Calu3 (cell line): ENCODE results near the gene FUNDC1. TPM values are rescaled to one million over a fixed set of nuclear protein-coding genes. Genes with fewer than 3 reads are reported as not detected.

Experiments used
- BruUV-seq: library from RNA; stranded (reverse); fragments of 400-500 nt; replicated peaks from 2 replicates; lab custom pipeline; 2021; lab: Mats Ljungman, UMichigan
- CTCF ChIA-PET: fragments of 300-600 bp; sonication (Branson Sonifier 250); formaldehyde crosslinking; loops from one replicate; lab custom pipeline; 2022; ENCODE audit warnings: antibody characterized with exemption; lab: Charles Lee
- DNase-seq: peaks from one replicate; pipeline ENCODE4 v3.0.0; 2022
- H3K27ac Mint-ChIP-seq: one replicate; pipeline ENCODE4 v1.8.0; 2022; ENCODE audit warnings: mixed read lengths; ENCODE audit not compliant: unreplicated experiment
- H3K27me3 Mint-ChIP-seq: one replicate; pipeline ENCODE4 v1.8.0; 2022; ENCODE audit warnings: mixed read lengths; ENCODE audit not compliant: unreplicated experiment
- H3K36me3 Mint-ChIP-seq: one replicate; pipeline ENCODE4 v1.8.0; 2022; ENCODE audit warnings: mild to moderate bottlenecking, moderate library complexity, mixed read lengths; ENCODE audit not compliant: insufficient read depth, unreplicated experiment
- H3K4me1 Mint-ChIP-seq: one replicate; pipeline ENCODE4 v1.8.0; 2022; ENCODE audit warnings: mild to moderate bottlenecking, low read depth, mixed read lengths; ENCODE audit not compliant: unreplicated experiment
- H3K4me3 Mint-ChIP-seq: one replicate; pipeline ENCODE4 v1.8.0; 2022; ENCODE audit warnings: mild to moderate bottlenecking, low read depth, moderate library complexity, mixed read lengths; ENCODE audit not compliant: unreplicated experiment
- H3K9me3 Mint-ChIP-seq: one replicate; pipeline ENCODE4 v1.8.0; 2022; ENCODE audit warnings: low read depth, mixed read lengths; ENCODE audit not compliant: unreplicated experiment
- intact Hi-C: fragments of 100-400 bp; cut with micrococcal nuclease; formaldehyde crosslinking; loops from one replicate; pipeline ENCODE4 v1.10.0; 2022; ENCODE audit not compliant: unreplicated experiment
- total RNA-seq: library from RNA; stranded (reverse); gene quantifications from 2 replicates; pipeline ENCODE4 v1.2.3, GENCODE V29; 2022
- TF ChIP-seq, protein P1 (sequence below): fragments of 200-600 bp; IDR thresholded peaks from one replicate; pipeline ENCODE4 v1.8.0; 2022; ENCODE audit warnings: antibody characterized with exemption; ENCODE audit not compliant: unreplicated experiment

Gene FUNDC1
- total RNA-seq, 1 experiment from 2014 or later, result 21.7 TPM

DNA sequence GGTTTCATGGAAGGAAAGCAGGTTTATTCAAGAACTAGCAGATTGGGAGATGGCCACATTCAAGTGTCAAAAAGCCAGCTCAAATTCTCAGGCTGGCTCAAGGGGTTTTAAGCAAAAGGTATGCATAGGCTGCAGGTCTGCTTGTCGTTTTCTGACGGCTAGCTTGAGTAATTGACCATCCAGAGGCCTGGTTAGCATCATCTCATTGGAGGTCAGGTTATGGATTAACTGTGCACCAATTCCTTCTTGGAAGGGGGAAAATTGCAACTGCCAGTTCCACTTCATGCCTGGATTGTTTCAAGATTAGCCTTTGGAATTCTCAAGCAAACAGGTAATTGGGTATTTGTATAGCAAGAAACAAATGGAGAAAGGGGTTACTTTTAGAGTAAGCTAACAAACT lies 62.1 kb downstream of the FUNDC1 start:
- H3K27me3 Mint-ChIP-seq, result no peaks in the 10 kb centered on the region
- intact Hi-C loops, result no loop called here
- DNase-seq, result no peak
- H3K9me3 Mint-ChIP-seq, result no peaks in the 10 kb centered on the region
- H3K36me3 Mint-ChIP-seq, result no peaks in the 10 kb centered on the region
- no peaks in the 10 kb centered on the region for H3K4me1 Mint-ChIP-seq
- TF ChIP-seq, protein P1, sequence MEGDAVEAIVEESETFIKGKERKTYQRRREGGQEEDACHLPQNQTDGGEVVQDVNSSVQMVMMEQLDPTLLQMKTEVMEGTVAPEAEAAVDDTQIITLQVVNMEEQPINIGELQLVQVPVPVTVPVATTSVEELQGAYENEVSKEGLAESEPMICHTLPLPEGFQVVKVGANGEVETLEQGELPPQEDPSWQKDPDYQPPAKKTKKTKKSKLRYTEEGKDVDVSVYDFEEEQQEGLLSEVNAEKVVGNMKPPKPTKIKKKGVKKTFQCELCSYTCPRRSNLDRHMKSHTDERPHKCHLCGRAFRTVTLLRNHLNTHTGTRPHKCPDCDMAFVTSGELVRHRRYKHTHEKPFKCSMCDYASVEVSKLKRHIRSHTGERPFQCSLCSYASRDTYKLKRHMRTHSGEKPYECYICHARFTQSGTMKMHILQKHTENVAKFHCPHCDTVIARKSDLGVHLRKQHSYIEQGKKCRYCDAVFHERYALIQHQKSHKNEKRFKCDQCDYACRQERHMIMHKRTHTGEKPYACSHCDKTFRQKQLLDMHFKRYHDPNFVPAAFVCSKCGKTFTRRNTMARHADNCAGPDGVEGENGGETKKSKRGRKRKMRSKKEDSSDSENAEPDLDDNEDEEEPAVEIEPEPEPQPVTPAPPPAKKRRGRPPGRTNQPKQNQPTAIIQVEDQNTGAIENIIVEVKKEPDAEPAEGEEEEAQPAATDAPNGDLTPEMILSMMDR, result no peak
- BruUV-seq, result no TSS peak
- no peak overlapping the region for H3K27ac Mint-ChIP-seq
- no peak overlapping the region for H3K4me3 Mint-ChIP-seq
- CTCF ChIA-PET, result no interaction called here

GRCh38 chrX:44474410-44474809 lies 68.2 kb downstream of the FUNDC1 start:
- DNase-seq, result no peak
- Mint-ChIP-seq H3K4me3 (no peak overlapping the region), H3K36me3 (no peaks in the 10 kb centered on the region), H3K4me1 (no peaks in the 10 kb centered on the region), H3K9me3 (peaks cover 1% of the 10 kb centered on the region), H3K27ac (no peak overlapping the region), H3K27me3 (no peaks in the 10 kb centered on the region)
- TF ChIP-seq, protein P1, result no peak
- CTCF ChIA-PET, result no interaction called here
- intact Hi-C loops, result no loop called here
- no TSS peak for BruUV-seq

Other genes with a start within 250 kb of the FUNDC1 start
- gene EFHC2, start 199.2 kb downstream of the FUNDC1 start, total RNA-seq, result 0.95 and 1.7 TPM in 2 replicates